CD1c-positive myeloid dendritic cell (primary cell): ENCODE measurements around the gene NKX1-1.
"Not testable (repeated sequence)": the region's sequence is repeated elsewhere in the genome, so short reads cannot be mapped to it uniquely, and the experiment has no call there.

Source experiments
- DNase-seq: peaks from one replicate; pipeline ENCODE4 v3.0.0-alpha.2; 2016; ENCODE audit errors: extremely low spot score

NKX1-1 gene

GRCh38 chr4:1406394-1406980 lies at the start of gene NKX1-1:
Gene NKX1-1 (minus strand): TSS chr4:1406442. CDS start chr4:1406442, 0 bp downstream.
- DNase-seq = no peak

GRCh38 chr4:1453731-1454130 lies 47.5 kb upstream of the NKX1-1 start:
- no peak for DNase-seq

GRCh38 chr4:1452431-1453051 lies 46.3 kb upstream of the NKX1-1 start:
- no peak for DNase-seq

GRCh38 chr4:1451752-1452122 lies 45.5 kb upstream of the NKX1-1 start:
- no peak for DNase-seq

- DNase-seq = no peak
Measured at GRCh38 chr4:1451106-1451751, 45.0 kb upstream of the NKX1-1 start.

- DNase-seq = no peak
Measured at GRCh38 chr4:1449833-1450741, 43.8 kb upstream of the NKX1-1 start.

GRCh38 chr4:1449475-1449832 lies 43.2 kb upstream of the NKX1-1 start:
- no peak for DNase-seq

GRCh38 chr4:1448589-1449420 lies 42.6 kb upstream of the NKX1-1 start:
- no peak for DNase-seq

- DNase-seq = no peak
Measured at GRCh38 chr4:1447676-1448588, 41.7 kb upstream of the NKX1-1 start.

- DNase-seq = no peak
Measured at GRCh38 chr4:1446502-1447386, 40.5 kb upstream of the NKX1-1 start.

GRCh38 chr4:1445716-1446445 lies 39.6 kb upstream of the NKX1-1 start:
- no peak for DNase-seq

- DNase-seq = not testable (repeated sequence)
Measured at GRCh38 chr4:1443688-1444172, 37.5 kb upstream of the NKX1-1 start.

GRCh38 chr4:1427010-1427409 lies 20.8 kb upstream of the NKX1-1 start:
- no peak for DNase-seq

GRCh38 chr4:1421657-1422056 lies 15.4 kb upstream of the NKX1-1 start:
- no peak for DNase-seq

- DNase-seq = no peak
Measured at GRCh38 chr4:1419708-1420107, 13.5 kb upstream of the NKX1-1 start.

- no peak for DNase-seq
Measured at GRCh38 chr4:1418494-1419285, 12.4 kb upstream of the NKX1-1 start.

GRCh38 chr4:1417522-1418390 lies 11.5 kb upstream of the NKX1-1 start:
- DNase-seq = no peak
